ENCODE results near the gene COL3A1.

COL3A1 gene

GRCh38 chr2:189015359-189015758 lies 41.2 kb downstream of the COL3A1 start:
- DNase-seq (ENCODE audit: low read depth, low spot score): no peak
- CTCF ChIA-PET: interaction anchor here (0.7 to 1.1 kb wide), 2 partner anchors 9 to 22 kb away, joined by 3 read pairs; no protein-coding TSS in a partner anchor
- POLR2A ChIA-PET: no interaction called here
- H3K4me3 ChIP-seq (ENCODE audit: low read depth, low read length): no peak overlapping the region
- no peak for TF ChIP-seq CTCF (IDR thresholded peaks at IDR 0.05; ENCODE audit: insufficient read depth, low read length, missing control alignments)

- ChIA-PET POLR2A (no interaction called here), CTCF (no interaction called here)
- DNase-seq (ENCODE audit: low read depth, low spot score): no peak
- no peak for TF ChIP-seq CTCF (IDR thresholded peaks at IDR 0.05; ENCODE audit: insufficient read depth, low read length, missing control alignments)
- no peak overlapping the region for H3K4me3 ChIP-seq (ENCODE audit: low read depth, low read length)
Observed at GRCh38 chr2:189016311-189016861, 42.2 kb downstream of the COL3A1 start.

- no peak overlapping the region for H3K4me3 ChIP-seq (ENCODE audit: low read depth, low read length)
- CTCF ChIA-PET: no interaction called here
- POLR2A ChIA-PET: no interaction called here
- no peak for DNase-seq (ENCODE audit: low read depth, low spot score)
- no peak for TF ChIP-seq CTCF (IDR thresholded peaks at IDR 0.05; ENCODE audit: insufficient read depth, low read length, missing control alignments)
Observed at GRCh38 chr2:189018631-189019030, 44.5 kb downstream of the COL3A1 start.

- no peak overlapping the region for H3K4me3 ChIP-seq (ENCODE audit: low read depth, low read length)
- no peak for TF ChIP-seq CTCF (IDR thresholded peaks at IDR 0.05; ENCODE audit: insufficient read depth, low read length, missing control alignments)
- ChIA-PET CTCF (interaction anchor here (1.1 to 1.6 kb wide), 2 partner anchors 12 to 392 kb away, joined by 3 to 4 read pairs; no protein-coding TSS in a partner anchor), POLR2A (no interaction called here)
- DNase-seq (ENCODE audit: low read depth, low spot score): no peak
Observed at GRCh38 chr2:189020179-189020578, 46.0 kb downstream of the COL3A1 start.

- H3K4me3 ChIP-seq (ENCODE audit: low read depth, low read length): no peak overlapping the region
- ChIA-PET CTCF (interaction anchor here (0.9 kb wide), 1 partner anchor 20 kb away, joined by 4 read pairs; no protein-coding TSS in a partner anchor), POLR2A (no interaction called here)
- DNase-seq (ENCODE audit: low read depth, low spot score): peak; percentile 75
- TF ChIP-seq CTCF (IDR thresholded peaks at IDR 0.05; ENCODE audit: insufficient read depth, low read length, missing control alignments): no peak
Observed at GRCh38 chr2:189022053-189022481, 47.9 kb downstream of the COL3A1 start.

- ChIA-PET POLR2A (no interaction called here), CTCF (interaction anchor here (0.9 kb wide), 1 partner anchor 19 kb away, joined by 4 read pairs; no protein-coding TSS in a partner anchor)
Observed at GRCh38 chr2:189022492-189022891, 48.3 kb downstream of the COL3A1 start.

More at GRCh38 chr2:189022492-189022891, 48.3 kb downstream of the COL3A1 start:
- H3K4me3 ChIP-seq (ENCODE audit: low read depth, low read length): no peak overlapping the region
- TF ChIP-seq CTCF (IDR thresholded peaks at IDR 0.05; ENCODE audit: insufficient read depth, low read length, missing control alignments): no peak
- DNase-seq (ENCODE audit: low read depth, low spot score): no peak
